DND-41 (cell line): ENCODE results near the gene IFNLR1.

Experiments used
- ATAC-seq: fragments of 200-7000 bp; cut with Tn5 transposase; 3 replicates; pipeline ENCODE4 v1.9.1; 2021; ENCODE audit warnings: low read depth; ENCODE audit not compliant: insufficient read depth
- DNase-seq: peaks from one replicate; pipeline ENCODE4 v3.0.0-alpha.2; 2020
- H2AFZ ChIP-seq: 2 replicates; pipeline ENCODE4 v1.6.0; 2012; ENCODE audit warnings: low read depth, low read length
- H3K27ac ChIP-seq: 2 replicates; pipeline ENCODE4 v1.5.1; 2012; ENCODE audit warnings: low read length, inconsistent platforms
- H3K27me3 ChIP-seq: fragments of 200-600 bp; sonication (generic); 2 replicates; pipeline ENCODE4 v1.6.0; 2012; ENCODE audit warnings: low read length, mild to moderate bottlenecking, inconsistent platforms; ENCODE audit not compliant: insufficient read depth, poor library complexity
- H3K36me3 ChIP-seq: 2 replicates; pipeline ENCODE4 v1.5.1; 2012; ENCODE audit warnings: low read length, inconsistent platforms; ENCODE audit not compliant: insufficient read depth
- H3K4me1 ChIP-seq: 2 replicates; pipeline ENCODE4 v1.5.1; 2012; ENCODE audit warnings: mild to moderate bottlenecking, low read length; ENCODE audit not compliant: insufficient read depth
- H3K4me2 ChIP-seq: 2 replicates; pipeline ENCODE4 v1.6.0; 2012; ENCODE audit warnings: mild to moderate bottlenecking, moderate library complexity, low read length, inconsistent platforms; ENCODE audit not compliant: insufficient read depth
- H3K4me3 ChIP-seq, 2 experiments: fragments of 200-600 bp in 1 of 2; shearing (Covaris generic) in 1 of 2; 2 replicates each; pipeline ENCODE4 v1.5.1; 2012 to 2016; ENCODE audit warnings: inconsistent platforms in 2 of 2, low read length in 2 of 2, mild to moderate bottlenecking in 2 of 2, low read depth in 1 of 2, moderate library complexity in 1 of 2
- H3K79me2 ChIP-seq: 2 replicates; pipeline ENCODE4 v1.6.0; 2012; ENCODE audit warnings: low read length, inconsistent platforms; ENCODE audit not compliant: insufficient read depth
- H3K9ac ChIP-seq: 2 replicates; pipeline ENCODE4 v1.6.0; 2012; ENCODE audit warnings: low read depth, mild to moderate bottlenecking, inconsistent platforms, low read length, moderate library complexity
- H3K9me3 ChIP-seq: 2 replicates; pipeline ENCODE4 v1.5.1; 2012; ENCODE audit warnings: low read length, moderate library complexity, mild to moderate bottlenecking, inconsistent platforms; ENCODE audit not compliant: insufficient read depth, severe bottlenecking
- H4K20me1 ChIP-seq: 2 replicates; pipeline ENCODE4 v1.6.0; 2012; ENCODE audit warnings: low read length; ENCODE audit not compliant: insufficient read depth
- EZH2 ChIP-seq: IDR thresholded peaks from 3 replicates; pipeline ENCODE4 v1.6.1; 2012; ENCODE audit warnings: borderline replicate concordance, low read depth, mild to moderate bottlenecking, moderate library complexity, low read length, inconsistent platforms; ENCODE audit not compliant: severe bottlenecking
- TF ChIP-seq, protein P1 (sequence below): IDR thresholded peaks from 2 replicates; pipeline ENCODE4 v1.5.1; 2012; ENCODE audit warnings: borderline replicate concordance, low read length, moderate library complexity, mild to moderate bottlenecking; ENCODE audit not compliant: poor library complexity, severe bottlenecking; ENCODE audit errors: extremely low read depth

IFNLR1 gene

DNA sequence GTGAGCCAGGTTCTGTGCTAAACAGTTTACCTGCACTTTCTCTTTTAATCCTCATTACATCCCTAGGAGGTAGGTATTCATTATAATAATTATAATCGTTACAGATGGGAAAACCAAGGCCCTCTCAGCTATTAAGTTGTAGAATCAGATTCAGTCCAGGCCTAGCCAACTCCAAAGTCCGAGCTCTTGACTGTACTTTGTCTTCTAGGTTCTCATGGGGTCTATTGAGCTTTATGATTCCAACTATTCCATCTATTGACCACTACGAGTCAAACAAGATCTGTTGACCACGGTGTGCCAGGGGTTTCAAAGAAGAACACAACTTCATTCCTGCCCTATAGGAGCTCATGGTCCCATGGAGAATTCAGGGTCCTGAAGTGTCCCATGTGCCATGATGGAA, 2.0 kb downstream of the IFNLR1 start:
- Histone ChIP-seq H3K9ac (no peak overlapping the region), H2AFZ (no peak overlapping the region), H3K79me2 (no peaks in the 10 kb centered on the region), H3K4me2 (no peak overlapping the region), H3K36me3 (no peaks in the 10 kb centered on the region), H4K20me1 (no peaks in the 10 kb centered on the region), H3K27ac (no peak overlapping the region), H3K9me3 (no peaks in the 10 kb centered on the region), H3K4me3 (no peak overlapping the region), H3K4me1 (no peaks in the 10 kb centered on the region), H3K27me3 (peaks cover 12% of the 10 kb centered on the region)
- TF ChIP-seq EZH2, result no peak
- TF ChIP-seq, protein P1, sequence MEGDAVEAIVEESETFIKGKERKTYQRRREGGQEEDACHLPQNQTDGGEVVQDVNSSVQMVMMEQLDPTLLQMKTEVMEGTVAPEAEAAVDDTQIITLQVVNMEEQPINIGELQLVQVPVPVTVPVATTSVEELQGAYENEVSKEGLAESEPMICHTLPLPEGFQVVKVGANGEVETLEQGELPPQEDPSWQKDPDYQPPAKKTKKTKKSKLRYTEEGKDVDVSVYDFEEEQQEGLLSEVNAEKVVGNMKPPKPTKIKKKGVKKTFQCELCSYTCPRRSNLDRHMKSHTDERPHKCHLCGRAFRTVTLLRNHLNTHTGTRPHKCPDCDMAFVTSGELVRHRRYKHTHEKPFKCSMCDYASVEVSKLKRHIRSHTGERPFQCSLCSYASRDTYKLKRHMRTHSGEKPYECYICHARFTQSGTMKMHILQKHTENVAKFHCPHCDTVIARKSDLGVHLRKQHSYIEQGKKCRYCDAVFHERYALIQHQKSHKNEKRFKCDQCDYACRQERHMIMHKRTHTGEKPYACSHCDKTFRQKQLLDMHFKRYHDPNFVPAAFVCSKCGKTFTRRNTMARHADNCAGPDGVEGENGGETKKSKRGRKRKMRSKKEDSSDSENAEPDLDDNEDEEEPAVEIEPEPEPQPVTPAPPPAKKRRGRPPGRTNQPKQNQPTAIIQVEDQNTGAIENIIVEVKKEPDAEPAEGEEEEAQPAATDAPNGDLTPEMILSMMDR, result no peak
- DNase-seq, result no peak
- no peak for ATAC-seq

DNA sequence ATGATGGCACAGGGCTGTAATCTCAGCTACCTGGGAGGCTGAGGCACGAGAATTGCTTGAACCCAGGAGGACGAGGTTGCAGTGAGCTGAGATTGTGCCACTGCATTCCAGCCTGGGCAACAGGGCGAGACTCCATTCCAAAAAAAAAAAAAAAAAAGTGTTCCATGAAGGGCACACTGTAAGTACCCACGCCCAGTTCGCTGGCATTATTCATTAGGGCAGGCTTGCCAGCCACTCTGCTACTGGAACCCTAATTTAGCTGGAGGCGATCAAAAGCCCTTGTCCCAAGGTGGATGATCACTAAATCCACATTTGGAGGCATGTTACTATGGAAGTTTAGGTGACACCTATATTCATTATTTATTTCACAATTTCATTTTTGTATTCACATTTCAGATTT, 5.0 kb downstream of the IFNLR1 start:
- Histone ChIP-seq H3K9me3 (no peaks in the 10 kb centered on the region), H3K4me3 (no peak overlapping the region), H3K4me1 (no peaks in the 10 kb centered on the region), H3K36me3 (no peaks in the 10 kb centered on the region), H2AFZ (no peak overlapping the region), H3K27ac (no peak overlapping the region), H3K79me2 (no peaks in the 10 kb centered on the region), H3K9ac (no peak overlapping the region), H4K20me1 (no peaks in the 10 kb centered on the region), H3K4me2 (no peak overlapping the region), H3K27me3 (peaks cover 12% of the 10 kb centered on the region)
- TF ChIP-seq, protein P1, result no peak
- no peak for TF ChIP-seq EZH2
- DNase-seq (no peak), ATAC-seq (no peak)

DNA sequence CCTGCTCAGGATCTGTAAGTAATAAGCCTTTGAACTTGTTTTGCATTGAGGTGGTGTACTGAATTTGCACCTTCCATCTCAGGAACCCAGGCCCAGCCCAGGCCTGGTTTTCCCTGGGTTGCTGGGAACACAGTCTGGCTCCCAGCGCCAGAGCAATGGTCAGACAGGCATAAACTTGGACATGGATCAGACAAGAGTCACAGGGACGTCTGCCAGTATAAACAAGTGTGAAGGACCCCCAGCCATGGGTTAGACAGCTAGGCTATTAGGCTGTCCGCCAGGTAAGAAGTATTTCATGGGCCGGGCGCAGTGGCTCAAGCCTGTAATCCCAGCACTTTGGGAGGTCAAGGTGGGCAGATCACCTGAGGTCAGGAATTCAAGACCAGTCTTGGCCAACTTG, 5.5 kb downstream of the IFNLR1 start:
- no peak overlapping the region for H3K9ac ChIP-seq
- DNase-seq, result no peak

DNA sequence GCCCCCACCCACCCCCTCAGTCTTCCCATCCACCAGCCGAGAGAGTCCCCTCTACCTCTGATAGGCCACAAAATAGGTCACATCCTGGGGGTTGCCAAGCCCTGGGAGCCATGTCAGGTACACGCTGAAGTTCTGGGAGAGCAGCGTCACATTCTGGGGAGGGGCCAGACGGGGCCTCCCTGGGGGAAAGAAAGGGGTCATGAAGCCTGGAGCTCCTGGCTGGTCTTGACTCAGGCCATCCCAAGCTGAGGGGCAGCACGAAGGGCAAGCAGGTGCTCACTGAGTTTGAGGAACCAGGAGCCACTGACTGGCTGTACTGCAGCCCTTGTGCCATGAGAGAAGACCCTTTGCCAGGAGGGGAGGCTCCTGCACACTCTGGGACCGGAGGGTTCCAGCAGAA, 6.4 kb downstream of the IFNLR1 start:
- Histone ChIP-seq H2AFZ (no peak overlapping the region), H3K4me2 (no peak overlapping the region), H3K9me3 (no peaks in the 10 kb centered on the region), H3K4me1 (no peaks in the 10 kb centered on the region), H4K20me1 (no peaks in the 10 kb centered on the region), H3K27ac (no peak overlapping the region), H3K9ac (no peak overlapping the region), H3K4me3 (no peak overlapping the region), H3K79me2 (no peaks in the 10 kb centered on the region), H3K36me3 (no peaks in the 10 kb centered on the region), H3K27me3 (peaks cover 4% of the 10 kb centered on the region)
- no peak for TF ChIP-seq EZH2
- TF ChIP-seq, protein P1, result no peak
- ATAC-seq (no peak), DNase-seq (no peak)

More for the DNA sequence above, 5.5 kb downstream of the IFNLR1 start:
- H3K36me3 ChIP-seq, result no peaks in the 10 kb centered on the region
- no peaks in the 10 kb centered on the region for H3K9me3 ChIP-seq
- no peak for ATAC-seq
- H2AFZ ChIP-seq, result no peak overlapping the region
- no peaks in the 10 kb centered on the region for H3K4me1 ChIP-seq
- H4K20me1 ChIP-seq, result no peaks in the 10 kb centered on the region
- H3K79me2 ChIP-seq, result no peaks in the 10 kb centered on the region
- no peak for TF ChIP-seq EZH2
- no peak overlapping the region for H3K4me3 ChIP-seq
- no peak overlapping the region for H3K27ac ChIP-seq
- peaks cover 9% of the 10 kb centered on the region for H3K27me3 ChIP-seq
- no peak overlapping the region for H3K4me2 ChIP-seq
